ENCODE data around the gene PHB1.

Gene PHB1

DNA sequence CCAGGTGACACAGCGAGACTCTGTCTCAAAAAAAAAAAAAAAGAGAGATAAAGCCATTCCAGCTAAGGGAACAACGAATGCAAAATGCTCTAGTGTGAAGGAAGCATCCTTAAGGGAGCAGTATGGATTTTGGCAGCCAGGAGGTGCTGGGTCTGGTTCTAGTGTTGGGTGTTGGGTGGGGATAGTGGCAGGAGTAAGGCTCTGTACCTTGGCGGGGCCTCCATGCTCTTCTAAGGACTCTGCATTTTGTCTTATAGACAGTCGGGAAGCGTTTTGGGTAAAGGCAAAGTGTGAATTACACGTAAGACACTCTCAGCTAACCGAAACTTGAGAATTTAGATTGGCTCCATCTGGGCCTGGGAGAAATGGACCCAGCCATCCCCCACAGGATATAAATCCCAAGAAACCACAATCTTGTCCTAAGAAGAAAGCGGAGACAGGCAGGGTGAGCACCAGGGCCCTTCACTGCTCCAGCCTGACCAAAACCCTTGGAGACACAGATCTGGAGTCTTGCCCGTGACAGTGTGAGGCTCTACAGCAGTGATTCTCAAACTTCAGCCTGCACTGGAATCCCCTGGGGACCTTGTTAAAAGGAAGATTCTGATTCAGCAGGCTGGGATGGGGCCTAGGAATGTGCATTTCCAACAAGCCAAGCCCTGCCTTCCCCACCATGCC lies 33.1 kb upstream of the PHB1 start:
- no peak overlapping the region for H3K4me3 ChIP-seq (ENCODE audit: low read length)
- no peak for TF ChIP-seq ZNF274 (IDR thresholded peaks at IDR 0.05; ENCODE audit: low read depth, low read length)

DNA sequence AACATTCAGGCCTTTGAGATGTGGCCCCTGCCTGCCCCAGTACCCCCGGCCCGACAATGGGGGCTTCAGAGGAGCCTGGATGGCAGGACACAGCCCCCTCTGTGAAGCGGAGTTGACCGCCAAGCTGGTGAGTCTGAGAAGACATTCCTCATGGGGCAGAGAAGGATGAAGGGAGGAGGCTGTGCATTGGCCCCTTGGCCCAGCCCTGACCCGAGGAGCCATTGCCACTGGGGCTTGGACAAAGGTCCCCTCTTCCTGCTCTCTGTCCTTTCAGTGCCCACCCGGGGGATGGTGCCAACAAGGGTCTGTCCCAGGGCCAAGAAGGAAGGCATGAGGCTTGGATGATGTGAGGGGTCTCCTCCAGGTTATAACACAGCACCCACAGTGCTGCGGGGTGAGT lies 30.9 kb upstream of the PHB1 start:
- H3K4me3 ChIP-seq (ENCODE audit: low read length): no peak overlapping the region
- no peak for TF ChIP-seq ZNF274 (IDR thresholded peaks at IDR 0.05; ENCODE audit: low read depth, low read length)

DNA sequence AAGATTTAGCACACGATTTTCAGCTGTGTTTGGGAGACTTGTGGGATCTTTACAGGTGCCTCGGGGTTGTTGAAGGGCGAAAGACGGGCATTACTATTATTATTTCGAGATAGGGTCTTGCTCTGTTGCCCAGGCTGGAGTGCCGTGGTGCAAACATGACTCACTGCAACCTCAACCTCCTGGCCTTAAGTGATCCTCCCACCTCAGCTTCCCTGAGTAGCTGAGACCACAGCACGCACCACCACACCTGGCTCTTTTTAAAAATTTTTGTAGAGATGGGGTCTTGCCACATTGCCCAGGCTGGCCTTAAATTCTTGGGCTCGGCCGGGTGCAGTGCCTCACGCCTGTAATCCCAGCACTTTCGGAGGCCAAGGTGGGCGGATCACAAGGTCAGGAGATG lies 29.7 kb upstream of the PHB1 start:
- no peak overlapping the region for H3K4me3 ChIP-seq (ENCODE audit: low read length)
- no peak for TF ChIP-seq ZNF274 (IDR thresholded peaks at IDR 0.05; ENCODE audit: low read depth, low read length)

DNA sequence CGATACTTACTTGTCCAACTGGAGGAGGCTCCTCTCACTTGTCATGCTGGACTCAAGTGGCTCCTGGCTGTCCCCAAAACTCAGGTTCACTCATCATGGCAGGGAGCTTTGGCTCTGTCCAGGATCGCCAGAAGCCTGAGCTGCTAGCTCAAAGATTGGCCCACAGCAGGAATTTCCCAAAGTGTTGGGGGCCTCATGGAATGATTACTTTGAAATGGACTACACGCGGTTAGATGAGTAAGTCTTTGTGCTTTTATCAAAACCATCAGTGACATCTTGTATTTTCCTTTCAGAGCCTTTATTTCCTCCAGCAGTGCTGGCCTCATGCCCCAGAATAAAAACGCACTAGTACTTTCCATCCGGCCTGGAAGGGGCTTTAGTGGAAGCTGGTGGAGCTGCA lies 29.2 kb upstream of the PHB1 start:
- no peak overlapping the region for H3K4me3 ChIP-seq (ENCODE audit: low read length)
- no peak for TF ChIP-seq ZNF274 (IDR thresholded peaks at IDR 0.05; ENCODE audit: low read depth, low read length)

DNA sequence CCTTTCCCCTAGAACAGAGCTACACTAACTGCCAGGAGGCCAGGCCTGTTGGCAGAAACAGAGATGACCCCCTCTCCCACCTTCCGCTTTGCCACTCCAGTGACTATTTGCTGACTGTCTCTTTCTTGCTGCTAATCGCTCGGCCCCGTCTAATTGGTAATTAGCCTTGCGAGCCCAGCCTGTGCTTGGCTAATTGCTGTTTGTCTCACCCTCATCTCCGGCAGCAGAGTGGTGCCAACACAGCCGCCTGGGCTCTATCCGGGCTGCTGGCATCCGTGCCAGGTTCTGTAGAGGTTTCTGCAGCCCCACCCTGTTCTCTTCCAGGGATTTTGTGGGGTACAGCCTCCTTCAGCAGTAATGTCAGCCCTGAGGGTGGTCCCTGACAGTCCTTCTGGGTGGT lies 27.4 kb upstream of the PHB1 start:
- H3K4me3 ChIP-seq (ENCODE audit: low read length): no peak overlapping the region
- TF ChIP-seq ZNF274 (IDR thresholded peaks at IDR 0.05; ENCODE audit: low read depth, low read length): no peak

DNA sequence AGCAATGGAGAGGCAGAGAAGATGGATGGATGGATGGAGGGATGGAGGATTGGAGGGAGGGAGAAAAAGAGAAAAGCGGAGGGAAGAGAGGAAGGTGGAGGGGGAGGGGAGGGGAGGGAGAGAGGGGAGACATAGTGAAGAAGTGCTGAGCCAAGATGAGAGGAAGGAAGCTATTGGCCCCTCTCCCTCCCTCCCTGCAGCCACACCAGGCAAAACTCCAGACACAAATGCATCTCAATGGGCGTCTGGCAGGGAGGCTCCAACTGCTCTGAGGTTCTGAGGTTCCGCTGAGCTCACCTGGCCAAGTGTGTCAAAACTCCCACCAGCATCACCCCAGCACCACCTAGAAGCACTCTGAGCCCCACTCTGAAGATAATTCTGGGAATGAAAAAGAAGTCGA lies 26.9 kb upstream of the PHB1 start:
- no peak overlapping the region for H3K4me3 ChIP-seq (ENCODE audit: low read length)

DNA sequence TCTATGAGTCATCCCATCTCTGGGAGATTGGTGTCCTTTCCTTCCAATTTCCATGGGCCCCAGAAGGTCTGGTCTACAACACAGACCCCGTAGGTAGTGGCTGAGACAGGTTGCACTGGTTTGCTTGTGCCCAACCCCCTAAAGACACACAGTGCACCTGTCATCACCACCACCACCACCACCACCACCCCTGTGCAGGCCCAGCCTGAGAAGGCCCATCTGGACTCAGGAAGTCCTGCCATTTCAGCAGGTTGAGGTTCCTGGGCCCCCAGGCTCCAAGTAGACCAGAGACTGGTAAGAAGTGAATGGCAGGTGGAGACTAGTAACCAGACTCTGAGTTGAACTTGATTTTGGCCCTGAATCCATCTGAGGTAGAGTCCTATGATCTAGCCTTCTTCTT lies 25.9 kb upstream of the PHB1 start:
- no peak overlapping the region for H3K4me3 ChIP-seq (ENCODE audit: low read length)
- no peak for TF ChIP-seq ZNF274 (IDR thresholded peaks at IDR 0.05; ENCODE audit: low read depth, low read length)

More for the DNA sequence above, 26.9 kb upstream of the PHB1 start:
- no peak for TF ChIP-seq ZNF274 (IDR thresholded peaks at IDR 0.05; ENCODE audit: low read depth, low read length)

DNA sequence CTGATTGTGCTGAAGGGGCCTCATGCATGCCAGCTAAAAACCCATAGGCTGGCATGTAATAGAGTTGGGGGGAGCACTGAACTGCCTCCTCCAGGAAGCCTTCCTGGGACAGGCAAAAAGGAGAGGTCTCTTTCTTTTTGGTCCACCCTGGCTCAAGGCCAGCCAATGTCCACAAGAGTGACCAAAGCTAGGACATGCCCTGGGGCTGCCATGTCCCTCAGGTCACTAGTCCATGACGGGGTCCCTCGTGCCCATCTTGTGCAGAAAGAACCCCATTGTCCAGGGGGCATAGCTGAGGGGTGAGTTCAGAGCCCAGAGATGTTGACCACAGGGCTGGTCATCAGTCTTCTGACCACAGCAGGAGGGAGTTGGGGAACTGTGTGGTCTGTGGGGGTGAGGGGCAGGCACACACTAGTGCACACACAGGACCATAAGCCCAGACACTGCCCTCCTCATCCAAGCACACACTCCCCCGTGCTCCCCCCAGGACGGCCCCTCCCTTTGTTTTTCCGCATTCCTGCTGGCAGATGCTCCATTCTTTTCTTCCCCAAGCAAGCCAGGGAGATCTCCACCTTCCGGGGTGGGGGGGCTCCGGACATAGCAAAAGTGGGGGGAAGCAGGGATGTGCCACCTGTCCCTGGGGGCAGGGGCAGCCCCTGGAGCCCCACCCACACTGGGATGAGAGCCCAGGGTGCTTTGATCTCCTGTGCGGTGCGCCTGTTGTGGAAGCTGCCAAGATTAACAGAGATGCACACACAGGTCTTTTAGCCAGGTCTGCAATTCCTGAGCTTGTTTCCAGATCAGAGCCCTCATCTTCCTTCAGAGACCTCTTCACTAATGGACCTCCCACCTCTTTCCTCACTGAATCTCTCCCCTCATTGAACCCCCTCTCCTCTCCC lies 25.2 kb upstream of the PHB1 start:
- TF ChIP-seq ZNF274 (IDR thresholded peaks at IDR 0.05; ENCODE audit: low read depth, low read length): no peak
- no peak overlapping the region for H3K4me3 ChIP-seq (ENCODE audit: low read length)

DNA sequence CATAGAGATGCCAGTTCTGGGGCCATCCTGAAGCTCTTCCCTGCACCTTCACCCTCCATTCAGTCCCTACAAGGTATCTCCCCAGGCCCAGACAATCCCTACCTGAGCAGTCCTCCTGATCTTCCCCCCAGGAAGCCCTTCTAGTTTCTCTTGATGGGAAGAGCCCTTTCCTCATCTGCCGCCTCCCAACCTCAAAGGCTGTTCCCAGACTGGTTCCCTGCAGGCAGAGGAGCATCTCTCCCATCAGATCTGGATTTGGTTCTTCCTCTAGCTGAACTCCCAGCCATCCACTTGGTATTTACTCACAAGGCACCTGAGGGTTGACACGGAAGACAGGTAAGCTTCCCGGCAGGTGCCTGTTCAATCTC lies 24.6 kb upstream of the PHB1 start:
- no peak overlapping the region for H3K4me3 ChIP-seq (ENCODE audit: low read length)
- TF ChIP-seq ZNF274 (IDR thresholded peaks at IDR 0.05; ENCODE audit: low read depth, low read length): no peak

DNA sequence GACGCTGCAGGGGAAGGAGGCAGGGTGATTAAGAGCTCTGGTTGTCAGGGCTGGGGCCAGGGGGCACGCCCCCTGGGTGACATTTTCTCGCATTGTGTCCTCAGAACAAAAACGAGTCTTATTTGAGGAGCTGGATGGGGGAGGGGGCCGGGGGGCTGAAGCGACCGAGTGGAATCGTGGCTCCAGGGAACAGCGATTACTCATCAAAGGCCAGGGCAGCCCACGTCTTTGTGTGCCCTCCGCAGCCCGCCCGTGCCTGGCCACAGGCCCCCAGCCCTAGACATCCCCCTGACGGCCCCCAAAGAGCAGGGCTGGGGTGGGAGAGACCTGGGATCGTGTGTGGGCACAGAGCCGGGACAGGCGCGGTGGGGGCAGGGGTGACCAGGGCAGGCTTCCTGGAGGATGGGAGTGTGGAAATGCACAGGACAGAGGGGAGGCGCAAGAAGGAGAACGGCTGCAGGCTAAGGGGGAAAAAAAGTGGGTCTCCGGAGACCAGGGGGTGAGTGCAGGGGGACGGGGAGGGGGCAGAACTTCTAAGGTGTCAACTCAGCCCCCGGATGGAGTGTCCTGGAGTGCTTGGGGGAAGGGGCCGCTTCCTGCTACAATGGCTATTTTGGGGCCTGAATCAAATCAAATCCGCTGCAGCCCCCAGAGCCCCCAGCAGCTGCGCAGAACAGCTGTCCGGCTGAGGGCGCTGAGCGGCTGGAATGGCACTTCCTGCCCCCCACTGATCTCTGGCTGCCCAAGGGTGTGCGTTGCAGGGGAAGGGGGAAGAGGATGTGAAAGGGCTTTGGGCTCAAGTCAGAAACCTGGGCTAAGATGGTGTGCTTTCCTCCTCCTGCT lies 24.0 kb upstream of the PHB1 start:
- H3K4me3 ChIP-seq (ENCODE audit: low read length): no peak overlapping the region
- TF ChIP-seq ZNF274 (IDR thresholded peaks at IDR 0.05; ENCODE audit: low read depth, low read length): no peak

DNA sequence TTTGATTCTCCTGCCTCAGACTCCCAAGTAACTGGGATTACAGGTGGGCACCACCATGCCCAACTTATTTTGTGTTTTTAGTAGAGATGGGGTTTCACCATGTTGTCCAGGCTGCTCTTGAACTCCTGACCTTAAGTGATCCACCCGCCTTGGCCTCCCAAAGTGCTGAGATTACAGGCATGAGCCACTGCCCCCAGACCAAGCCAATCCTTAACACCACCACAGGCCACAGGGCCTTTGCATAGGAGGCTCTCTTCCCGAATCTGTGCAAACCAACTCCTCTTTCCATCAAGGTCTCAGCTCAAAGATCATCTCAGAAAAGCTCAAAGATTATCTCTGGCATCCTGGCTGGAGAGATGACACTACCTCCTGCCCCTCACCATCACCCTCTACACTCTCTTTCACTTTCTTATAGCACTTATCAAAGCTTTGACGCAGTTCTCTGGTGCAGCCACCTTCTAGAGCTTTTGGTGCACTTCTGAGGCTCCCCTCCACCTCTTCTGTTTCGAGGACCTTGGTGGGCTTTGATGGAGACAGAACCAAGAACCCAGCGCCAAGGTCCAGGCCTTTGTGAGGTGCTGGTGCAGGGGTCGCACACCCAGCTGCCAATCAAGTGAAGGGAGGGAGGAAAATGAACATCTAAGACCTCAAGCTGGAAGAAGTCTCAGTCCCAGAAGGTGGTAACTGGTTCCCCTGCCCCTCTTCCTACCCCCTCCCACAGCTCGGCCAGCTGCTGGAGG lies 23.2 kb upstream of the PHB1 start:
- no peak for TF ChIP-seq ZNF274 (IDR thresholded peaks at IDR 0.05; ENCODE audit: low read depth, low read length)
- no peak overlapping the region for H3K4me3 ChIP-seq (ENCODE audit: low read length)

DNA sequence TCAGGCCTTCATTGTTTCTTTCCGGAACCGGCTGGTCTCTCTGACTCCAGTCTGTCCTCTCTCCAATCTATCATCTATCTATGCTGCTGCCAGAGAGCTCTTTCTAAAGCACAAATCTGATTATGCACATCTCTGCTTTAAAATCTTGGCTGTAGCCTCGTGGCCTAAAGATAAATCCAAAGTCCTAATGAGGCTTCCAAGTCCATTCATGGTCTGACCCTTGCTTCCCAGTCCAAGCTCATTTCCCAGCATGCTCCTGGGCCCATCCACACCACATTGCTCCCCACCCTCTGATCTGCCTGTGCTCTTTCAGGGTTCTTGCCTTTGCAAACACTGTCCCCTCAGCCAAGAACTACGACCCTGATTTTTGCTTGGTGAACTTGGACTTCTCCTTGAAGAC lies 21.5 kb upstream of the PHB1 start:
- TF ChIP-seq ZNF274 (IDR thresholded peaks at IDR 0.05; ENCODE audit: low read depth, low read length): no peak
- no peak overlapping the region for H3K4me3 ChIP-seq (ENCODE audit: low read length)

DNA sequence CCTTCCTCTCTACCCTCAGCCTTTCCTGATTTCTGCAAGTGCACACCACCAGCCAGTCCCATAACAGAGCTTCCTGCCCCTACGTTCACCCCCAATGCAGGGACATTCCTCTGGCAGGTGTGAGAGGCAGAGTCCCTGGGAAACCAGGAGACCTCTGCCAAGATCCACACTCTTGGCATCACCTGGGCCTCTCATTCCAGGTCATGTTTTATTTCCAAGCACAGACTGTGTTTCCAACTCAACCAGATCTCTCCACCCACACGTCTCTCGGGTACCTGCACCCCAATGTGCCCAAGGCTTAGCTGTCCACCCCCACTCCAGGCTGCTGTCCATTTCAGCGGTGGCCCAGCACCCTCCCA lies 21.0 kb upstream of the PHB1 start:
- H3K4me3 ChIP-seq (ENCODE audit: low read length): no peak overlapping the region
- no peak for TF ChIP-seq ZNF274 (IDR thresholded peaks at IDR 0.05; ENCODE audit: low read depth, low read length)
